Prostate gland (tissue), 2 donors: ENCODE data around the gene DLL4. TPM values are rescaled to one million over a fixed set of nuclear protein-coding genes. Genes with fewer than 3 reads are reported as not detected.

ENCODE experiments used
- DNase-seq: peaks from one replicate; pipeline ENCODE4 v3.0.0-alpha.2; 2019; ENCODE audit warnings: low spot score
- H3K27ac ChIP-seq, 2 donors: fragments of 200-600 bp; sonication (generic); 2 replicates each; pipeline ENCODE4 v1.5.1; 2017 to 2019
- H3K27me3 ChIP-seq: fragments of 200-600 bp; sonication (generic); replicated peaks from 2 replicates; pipeline ENCODE4 v1.5.1; 2019; ENCODE audit not compliant: insufficient read depth
- H3K36me3 ChIP-seq, 2 donors: fragments of 200-600 bp; sonication (generic); 1 replicate in 1 of 2; 2 replicates in 1 of 2; pipeline versions ENCODE4 v1.5.1 to v1.8.1; 2017 to 2019
- H3K4me1 ChIP-seq: fragments of 200-600 bp; sonication (generic); replicated peaks from 2 replicates; pipeline ENCODE4 v1.5.1; 2019
- H3K4me3 ChIP-seq, 2 donors: fragments of 200-600 bp; sonication (generic); 2 replicates each; pipeline ENCODE4 v1.5.1; 2017 to 2019
- H3K9me3 ChIP-seq: fragments of 200-600 bp; sonication (generic); 2 replicates; pipeline ENCODE4 v1.5.1; 2017
- POLR2A ChIP-seq: fragments of 450-650 bp; IDR thresholded peaks from one replicate; pipeline ENCODE4 v1.6.1; 2016; ENCODE audit warnings: antibody characterized with exemption, mild to moderate bottlenecking
- POLR2AphosphoS5 ChIP-seq: sonication (generic); formaldehyde crosslinking; IDR thresholded peaks from one replicate; pipeline ENCODE4 v1.6.1; 2017; ENCODE audit warnings: antibody characterized with exemption
- WGBS: methylation state at CpG from one replicate; pipeline ENCODE4 v1.1.5; 2018; 5-methylcytosine and 5-hydroxymethylcytosine counted together
- intact Hi-C: fragments of 100-400 bp; cut with DNase I; formaldehyde crosslinking; loops from one replicate; pipeline ENCODE4 v1.14.2; 2022
- total RNA-seq, 2 donors: library from RNA; depleted of rRNA; stranded (reverse); fragments of >200 nt; gene quantifications; one replicate each; pipeline ENCODE4 v1.1.0, GENCODE V29; 2016
- TF ChIP-seq, protein P1 (sequence below), 4 experiments: fragments of 200-600 bp in 2 of 4; fragments of 450-650 bp in 2 of 4; sonication (generic) in 2 of 4; IDR thresholded peaks; 1 replicate in 3 of 4; 2 replicates in 1 of 4; pipeline ENCODE4 v1.5.1; 2016 to 2019; ENCODE audit warnings: antibody characterized with exemption in 4 of 4, mild to moderate bottlenecking in 2 of 4, moderate library complexity in 2 of 4

Gene DLL4
- total RNA-seq, 2 donors from 2014 or later: 6.2 to 6.5 TPM

DNA sequence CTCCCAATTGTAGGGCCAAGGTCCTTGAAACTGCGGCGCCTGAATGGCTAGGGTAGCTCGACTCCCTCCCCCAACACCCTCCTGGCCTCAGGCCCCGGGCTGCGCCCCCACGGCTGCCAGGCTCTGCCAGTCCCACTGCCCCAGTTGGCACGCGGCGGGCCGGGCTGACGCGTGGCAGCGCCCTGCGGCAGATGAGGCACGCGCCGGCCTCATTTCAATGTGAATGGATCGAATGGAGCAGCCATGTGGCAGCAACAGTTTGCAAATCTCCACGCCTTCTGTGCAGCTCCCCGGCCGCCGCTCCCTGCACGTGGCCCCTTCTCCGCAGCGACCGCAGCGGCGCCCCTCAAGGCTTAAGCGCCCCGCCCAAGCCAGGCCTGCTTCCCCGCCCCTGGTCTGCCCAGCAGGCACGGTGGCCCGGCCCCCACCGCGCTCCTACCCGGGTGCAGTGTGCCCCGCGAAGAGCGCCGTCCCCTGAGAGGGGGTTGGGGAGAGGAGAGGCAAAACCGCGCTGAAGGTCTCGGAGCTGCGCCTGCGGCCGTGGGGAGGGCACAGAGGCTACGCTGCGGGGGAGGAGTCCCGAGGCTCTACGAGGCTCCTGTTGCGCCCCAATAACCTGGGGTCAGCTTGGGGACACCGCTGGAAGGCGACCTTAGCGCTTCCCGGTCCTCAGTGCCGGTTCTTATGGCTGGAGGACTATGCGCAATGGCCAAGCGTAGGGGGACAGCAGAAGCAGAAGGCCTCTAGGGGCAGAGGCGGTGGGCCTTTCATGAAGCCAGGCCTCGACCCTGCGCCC is 3.1 kb upstream of the DLL4 start:
- H3K9me3 ChIP-seq: no peaks in the 10 kb centered on the region

DNA sequence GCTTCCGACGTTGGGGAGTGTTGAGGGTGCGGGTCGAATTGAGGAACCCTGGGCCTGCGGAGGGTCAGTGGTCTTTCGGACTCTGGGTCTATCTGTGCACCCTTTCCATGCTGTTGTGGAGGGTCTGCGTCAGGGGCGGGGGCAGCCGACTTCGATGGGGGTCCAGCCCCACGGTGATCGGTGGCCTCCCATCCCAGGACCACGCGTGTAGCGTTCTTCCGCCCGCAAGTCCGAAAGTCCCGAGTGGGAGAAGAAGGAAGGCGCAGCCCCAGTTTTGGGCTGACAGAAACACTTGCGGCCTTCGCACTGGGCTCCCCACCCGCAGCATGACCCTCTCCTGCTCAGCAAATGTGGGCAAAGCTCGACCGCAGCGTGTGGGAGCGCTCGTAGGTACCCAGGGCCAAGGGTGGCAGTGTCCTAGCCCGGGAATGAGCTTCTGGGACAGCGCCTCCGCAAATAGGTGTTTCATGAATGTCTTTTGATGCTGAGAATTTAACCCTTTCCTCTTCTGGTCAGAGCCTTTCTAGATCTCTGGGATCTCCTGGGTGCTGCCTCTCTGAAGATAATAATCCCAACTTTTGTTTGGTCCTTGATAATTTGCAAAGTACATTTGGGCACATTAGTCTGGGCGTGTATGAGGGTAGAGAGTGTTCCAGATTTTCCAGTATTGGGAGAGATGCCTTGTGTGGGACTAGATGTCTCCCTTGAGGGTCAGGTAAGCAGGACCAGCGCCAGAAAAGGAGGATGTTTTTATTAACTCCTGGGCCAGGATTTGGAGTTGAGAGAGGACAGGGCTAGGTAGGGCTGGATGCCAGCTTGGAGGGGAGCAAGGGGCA is 2.3 kb upstream of the DLL4 start:
- TF ChIP-seq POLR2AphosphoS5 (no peak), POLR2A (no peak)
- TF ChIP-seq, protein P1, sequence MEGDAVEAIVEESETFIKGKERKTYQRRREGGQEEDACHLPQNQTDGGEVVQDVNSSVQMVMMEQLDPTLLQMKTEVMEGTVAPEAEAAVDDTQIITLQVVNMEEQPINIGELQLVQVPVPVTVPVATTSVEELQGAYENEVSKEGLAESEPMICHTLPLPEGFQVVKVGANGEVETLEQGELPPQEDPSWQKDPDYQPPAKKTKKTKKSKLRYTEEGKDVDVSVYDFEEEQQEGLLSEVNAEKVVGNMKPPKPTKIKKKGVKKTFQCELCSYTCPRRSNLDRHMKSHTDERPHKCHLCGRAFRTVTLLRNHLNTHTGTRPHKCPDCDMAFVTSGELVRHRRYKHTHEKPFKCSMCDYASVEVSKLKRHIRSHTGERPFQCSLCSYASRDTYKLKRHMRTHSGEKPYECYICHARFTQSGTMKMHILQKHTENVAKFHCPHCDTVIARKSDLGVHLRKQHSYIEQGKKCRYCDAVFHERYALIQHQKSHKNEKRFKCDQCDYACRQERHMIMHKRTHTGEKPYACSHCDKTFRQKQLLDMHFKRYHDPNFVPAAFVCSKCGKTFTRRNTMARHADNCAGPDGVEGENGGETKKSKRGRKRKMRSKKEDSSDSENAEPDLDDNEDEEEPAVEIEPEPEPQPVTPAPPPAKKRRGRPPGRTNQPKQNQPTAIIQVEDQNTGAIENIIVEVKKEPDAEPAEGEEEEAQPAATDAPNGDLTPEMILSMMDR (IDR thresholded peaks at IDR 0.05): no peak
- Histone ChIP-seq H3K4me1 (peaks cover 26% of the 10 kb centered on the region), H3K36me3 (no peaks in the 10 kb centered on the region), H3K27me3 (peaks cover 15% of the 10 kb centered on the region), H3K27ac (no peak overlapping the region), H3K9me3 (no peaks in the 10 kb centered on the region), H3K4me3 (no peak overlapping the region)
- DNase-seq: no peak
- WGBS: 36% methylated on average over 25 of the region's 33 CpGs
- intact Hi-C loops: no loop called here

More for the DNA sequence above, 3.1 kb upstream of the DLL4 start:
- intact Hi-C loops: no loop called here
- Histone ChIP-seq H3K27ac (no peak overlapping the region), H3K4me3 (peak overlapping the region in 1 of 2 donors; percentile 1), H3K36me3 (no peaks in the 10 kb centered on the region), H3K4me1 (peaks cover 25% of the 10 kb centered on the region), H3K27me3 (peaks cover 15% of the 10 kb centered on the region)
- DNase-seq: no peak
- TF ChIP-seq, protein P1 (IDR thresholded peaks at IDR 0.05): no peak
- TF ChIP-seq POLR2AphosphoS5 (no peak), POLR2A (no peak)
- WGBS: 10% methylated on average over 46 of the region's 61 CpGs

DNA sequence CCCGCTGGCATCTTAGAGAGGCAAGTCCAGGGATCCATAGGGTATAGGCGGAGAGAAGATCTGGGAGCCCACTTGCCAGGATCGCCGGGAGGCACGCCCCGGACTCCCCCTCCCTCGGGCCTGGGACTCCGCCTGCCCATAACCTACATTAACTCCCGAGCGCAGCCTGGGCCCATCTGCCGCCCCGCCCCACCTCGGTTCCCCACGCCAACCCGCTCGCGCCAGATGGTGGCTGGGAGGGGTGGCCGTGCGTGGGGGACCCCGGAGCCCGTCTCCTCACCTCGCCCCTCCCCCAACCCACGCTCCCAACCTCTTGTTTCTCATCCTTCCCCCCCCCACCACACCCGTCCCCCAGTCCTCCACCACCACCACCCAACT is 1.7 kb upstream of the DLL4 start:
- no peaks in the 10 kb centered on the region for H3K9me3 ChIP-seq
- no peak for DNase-seq
- peaks cover 15% of the 10 kb centered on the region for H3K27me3 ChIP-seq
- H3K36me3 ChIP-seq: no peaks in the 10 kb centered on the region
- no peak for TF ChIP-seq POLR2A
- TF ChIP-seq, protein P1 (IDR thresholded peaks at IDR 0.05): no peak
- TF ChIP-seq POLR2AphosphoS5: no peak
- 7% methylated on average over 24 of the region's 24 CpGs for whole genome bisulfite sequencing
- intact Hi-C loops: no loop called here
- no peak overlapping the region for H3K27ac ChIP-seq
- peak overlapping the region; percentile 33 to 35 for H3K4me3 ChIP-seq
- peaks cover 26% of the 10 kb centered on the region for H3K4me1 ChIP-seq

DNA sequence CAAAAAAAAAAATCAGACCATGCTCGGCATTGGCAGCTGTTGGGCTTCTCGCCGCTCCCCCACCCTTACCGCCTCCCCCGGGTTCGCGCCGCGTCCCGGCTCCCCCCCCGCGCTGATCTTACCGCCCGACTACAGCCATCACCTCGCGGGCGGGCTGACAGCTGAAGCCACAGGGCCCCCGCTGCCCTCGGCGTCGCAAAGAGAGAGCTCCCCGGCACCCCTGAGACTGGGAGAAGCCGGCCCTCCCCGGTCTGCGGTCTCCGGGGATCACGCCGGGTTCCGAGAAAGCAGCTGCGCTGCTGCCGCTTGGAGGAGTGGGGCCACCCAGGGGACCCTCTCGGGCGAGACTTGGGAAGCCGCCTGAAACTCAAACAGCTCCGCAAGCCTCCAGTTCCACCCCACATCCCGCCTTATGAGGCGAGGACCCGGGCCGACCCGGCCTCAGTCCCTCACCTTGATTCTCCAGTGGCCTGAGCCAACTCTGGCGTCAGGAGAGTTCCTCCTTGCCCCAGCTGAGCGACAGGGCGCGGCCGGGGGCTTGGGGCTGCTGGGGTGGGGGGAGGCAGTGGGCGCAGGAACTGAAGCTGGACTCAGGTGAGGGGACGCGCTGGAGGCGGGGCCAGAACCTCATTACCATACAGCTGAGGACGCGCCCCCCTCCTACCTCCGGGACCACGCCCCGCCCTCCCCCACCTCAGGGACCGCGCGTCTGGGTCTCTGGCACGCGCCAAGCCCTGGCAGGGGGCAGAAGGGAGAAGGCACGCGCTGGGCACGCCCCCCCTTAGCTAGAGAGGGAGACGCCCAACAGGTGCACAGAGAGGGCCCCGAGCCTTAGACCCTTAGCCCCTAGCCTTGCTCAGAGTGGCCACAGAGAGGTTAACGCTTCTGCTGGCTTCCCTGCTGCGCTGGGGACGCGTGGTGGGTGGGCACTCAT is 1.0 kb upstream of the DLL4 start:
- Histone ChIP-seq H3K36me3 (no peaks in the 10 kb centered on the region), H3K4me1 (peaks cover 26% of the 10 kb centered on the region), H3K9me3 (no peaks in the 10 kb centered on the region), H3K27me3 (peaks cover 15% of the 10 kb centered on the region), H3K27ac (no peak overlapping the region), H3K4me3 (peak overlapping the region; percentile 33 to 35)
- TF ChIP-seq POLR2AphosphoS5 (no peak), POLR2A (no peak)
- TF ChIP-seq, protein P1 (IDR thresholded peaks at IDR 0.05): no peak
- under 1% methylated on average over 60 of the region's 68 CpGs for WGBS
- DNase-seq: no peak
- intact Hi-C loops: no loop called here
